SK-N-MC (cell line): Measurements from ENCODE around the gene PHKB.
"Not testable (repeated sequence)": the region's sequence is repeated elsewhere in the genome, so short reads cannot be mapped to it uniquely, and the experiment has no call there.

ENCODE experiments used
- DNase-seq: peaks from one replicate; pipeline ENCODE4 v3.0.0-alpha.2; 2011; ENCODE audit warnings: low read depth, low spot score
- H3K27ac ChIP-seq: fragments of 200-600 bp; sonication (generic); 2 replicates; pipeline ENCODE4 v1.5.1; 2016; ENCODE audit warnings: mixed run types
- H3K36me3 ChIP-seq: fragments of 200-600 bp; sonication (generic); 2 replicates; pipeline ENCODE4 v1.6.1; 2017; ENCODE audit warnings: antibody characterized with exemption, low read length, mixed read lengths; ENCODE audit not compliant: insufficient read depth
- H3K4me3 ChIP-seq: fragments of 200-600 bp; sonication (generic); 2 replicates; pipeline ENCODE4 v1.5.1; 2016
- H3K9ac ChIP-seq: fragments of 200-600 bp; sonication (generic); 2 replicates; pipeline ENCODE4 v1.8.0; 2017; ENCODE audit warnings: mixed run types, mixed read lengths; ENCODE audit not compliant: insufficient read length
- H3K9me3 ChIP-seq: fragments of 200-600 bp; sonication (generic); 2 replicates; pipeline ENCODE4 v1.6.1; 2017; ENCODE audit warnings: low read depth, mild to moderate bottlenecking, antibody characterized with exemption, low read length, moderate library complexity, mixed read lengths
- EZH2 ChIP-seq: fragments of 200-600 bp; sonication (generic); IDR thresholded peaks from one replicate; pipeline ENCODE4 v1.6.1; 2017; ENCODE audit warnings: antibody characterized with exemption
- FOXP2 ChIP-seq: optimal IDR thresholded peaks from 2 replicates; pipeline ENCODE3; 2011; ENCODE audit warnings: mild to moderate bottlenecking, moderate library complexity; ENCODE audit not compliant: insufficient read depth; ENCODE audit errors: extremely low read length, control extremely low read depth
- POLR2AphosphoS5 ChIP-seq: IDR thresholded peaks from 2 replicates; pipeline ENCODE4 v1.6.1; 2012; ENCODE audit warnings: mild to moderate bottlenecking, low read depth, low read length, borderline replicate concordance

PHKB gene

GRCh38 chr16:47666434-47666833, 205.3 kb downstream of the PHKB start:
- no peaks in the 10 kb centered on the region for H3K36me3 ChIP-seq
- no peak overlapping the region for H3K4me3 ChIP-seq
- H3K9ac ChIP-seq, result no peak overlapping the region
- TF ChIP-seq FOXP2, result no peak
- TF ChIP-seq EZH2, result no peak
- no peak for TF ChIP-seq POLR2AphosphoS5
- no peak for DNase-seq
- no peaks in the 10 kb centered on the region for H3K9me3 ChIP-seq
- no peak overlapping the region for H3K27ac ChIP-seq

GRCh38 chr16:47667956-47668355, 206.8 kb downstream of the PHKB start:
- no peak overlapping the region for H3K4me3 ChIP-seq
- H3K9ac ChIP-seq, result no peak overlapping the region
- H3K9me3 ChIP-seq, result no peaks in the 10 kb centered on the region
- no peaks in the 10 kb centered on the region for H3K36me3 ChIP-seq
- DNase-seq, result no peak
- TF ChIP-seq EZH2 (no peak), FOXP2 (no peak), POLR2AphosphoS5 (no peak)
- no peak overlapping the region for H3K27ac ChIP-seq

- no peaks in the 10 kb centered on the region for H3K9me3 ChIP-seq
- no peak overlapping the region for H3K4me3 ChIP-seq
- no peak overlapping the region for H3K27ac ChIP-seq
- H3K36me3 ChIP-seq, result no peaks in the 10 kb centered on the region
- no peak for DNase-seq
- H3K9ac ChIP-seq, result no peak overlapping the region
- TF ChIP-seq POLR2AphosphoS5 (no peak), EZH2 (no peak), FOXP2 (no peak)
Observed at GRCh38 chr16:47672475-47672874, 211.3 kb downstream of the PHKB start.

- no peaks in the 10 kb centered on the region for H3K36me3 ChIP-seq
- no peak for TF ChIP-seq FOXP2
- H3K9me3 ChIP-seq, result no peaks in the 10 kb centered on the region
- H3K9ac ChIP-seq, result no peak overlapping the region
- no peak overlapping the region for H3K4me3 ChIP-seq
- H3K27ac ChIP-seq, result no peak overlapping the region
- no peak for DNase-seq
Observed at GRCh38 chr16:47676635-47677177, 215.6 kb downstream of the PHKB start.

GRCh38 chr16:47681571-47681970, 220.4 kb downstream of the PHKB start:
- H3K9me3 ChIP-seq, H3K36me3 ChIP-seq, H3K9ac ChIP-seq, H3K4me3 ChIP-seq, DNase-seq, H3K27ac ChIP-seq: not testable (repeated sequence)

- Histone ChIP-seq H3K27ac (no peak overlapping the region), H3K4me3 (no peak overlapping the region), H3K9ac (no peak overlapping the region), H3K36me3 (no peaks in the 10 kb centered on the region), H3K9me3 (no peaks in the 10 kb centered on the region)
- DNase-seq, result no peak
- TF ChIP-seq POLR2AphosphoS5, result no peak
- no peak for TF ChIP-seq FOXP2
- TF ChIP-seq EZH2, result no peak
Observed at GRCh38 chr16:47687694-47688093, 226.6 kb downstream of the PHKB start.

- H3K27ac ChIP-seq, result no peak overlapping the region
- no peak for TF ChIP-seq FOXP2
- TF ChIP-seq POLR2AphosphoS5, result no peak
- TF ChIP-seq EZH2, result no peak
Observed at GRCh38 chr16:47693226-47693625, 232.1 kb downstream of the PHKB start.

GRCh38 chr16:47694543-47694942, 233.4 kb downstream of the PHKB start:
- Histone ChIP-seq H3K27ac (no peak overlapping the region), H3K36me3 (no peaks in the 10 kb centered on the region), H3K9me3 (no peaks in the 10 kb centered on the region), H3K4me3 (no peak overlapping the region), H3K9ac (no peak overlapping the region)
- TF ChIP-seq EZH2 (no peak), POLR2AphosphoS5 (no peak), FOXP2 (no peak)
- no peak for DNase-seq

More at GRCh38 chr16:47693226-47693625, 232.1 kb downstream of the PHKB start:
- H3K36me3 ChIP-seq, result no peaks in the 10 kb centered on the region
- H3K9me3 ChIP-seq, result no peaks in the 10 kb centered on the region
- H3K9ac ChIP-seq, result no peak overlapping the region
- H3K4me3 ChIP-seq, result no peak overlapping the region
- DNase-seq, result no peak

GRCh38 chr16:47695756-47696155, 234.6 kb downstream of the PHKB start:
- H3K4me3 ChIP-seq, result no peak overlapping the region
- H3K27ac ChIP-seq, result no peak overlapping the region
- TF ChIP-seq FOXP2, result no peak
- TF ChIP-seq POLR2AphosphoS5, result no peak
- TF ChIP-seq EZH2, result no peak
- H3K36me3 ChIP-seq, result no peaks in the 10 kb centered on the region
- no peaks in the 10 kb centered on the region for H3K9me3 ChIP-seq
- H3K9ac ChIP-seq, result no peak overlapping the region
- DNase-seq, result no peak
